NCI-H82 (cell line): ENCODE results near the gene ST3GAL2.
A peak's percentile ranks its signal among the peaks of the same experiment; 100 is the strongest.
"Not testable (repeated sequence)": the region's sequence is repeated elsewhere in the genome, so short reads cannot be mapped to it uniquely, and the experiment has no call there.

Experiments
- DNase-seq: peaks from one replicate; lab custom pipeline; 2025; lab: John Stamatoyannopoulos, UW

ST3GAL2 gene

GRCh38 chr16:70467608-70468007, 28.7 kb upstream of the ST3GAL2 start:
- DNase-seq: no peak

GRCh38 chr16:70467113-70467512, 28.2 kb upstream of the ST3GAL2 start:
- no peak for DNase-seq

GRCh38 chr16:70466805-70467076, 27.8 kb upstream of the ST3GAL2 start:
- DNase-seq: no peak

- no peak for DNase-seq
Measured at GRCh38 chr16:70465999-70466804, 27.3 kb upstream of the ST3GAL2 start.

GRCh38 chr16:70463235-70463634, 24.3 kb upstream of the ST3GAL2 start:
- no peak for DNase-seq

GRCh38 chr16:70460737-70461261, 21.9 kb upstream of the ST3GAL2 start:
- no peak for DNase-seq

- DNase-seq: no peak
Measured at GRCh38 chr16:70457446-70458166, 18.7 kb upstream of the ST3GAL2 start.

- peak; percentile 45 for DNase-seq
Measured at GRCh38 chr16:70455910-70456309, 17.0 kb upstream of the ST3GAL2 start.

GRCh38 chr16:70454222-70455034, 15.5 kb upstream of the ST3GAL2 start, which contains the start of gene FCSK:
Gene FCSK (plus strand): TSS chr16:70454595. CDS start chr16:70463191, 8,596 bp downstream.
- peak; percentile 89 for DNase-seq

- peak; percentile 80 for DNase-seq
Measured at GRCh38 chr16:70453892-70454221, 15.0 kb upstream of the ST3GAL2 start.

- no peak for DNase-seq
Measured at GRCh38 chr16:70453117-70453891, 14.4 kb upstream of the ST3GAL2 start.

GRCh38 chr16:70451004-70451340, 12.1 kb upstream of the ST3GAL2 start:
- DNase-seq: not testable (repeated sequence)

GRCh38 chr16:70450142-70451003, 11.5 kb upstream of the ST3GAL2 start:
- not testable (repeated sequence) for DNase-seq

GRCh38 chr16:70448075-70448474, 9.2 kb upstream of the ST3GAL2 start:
- peak; percentile 38 for DNase-seq

- DNase-seq: no peak
Measured at GRCh38 chr16:70444249-70445063, 5.6 kb upstream of the ST3GAL2 start.

- no peak for DNase-seq
Measured at GRCh38 chr16:70442344-70442743, 3.4 kb upstream of the ST3GAL2 start.

GRCh38 chr16:70441406-70441990, 2.6 kb upstream of the ST3GAL2 start:
- no peak for DNase-seq

GRCh38 chr16:70440009-70440692, 1.3 kb upstream of the ST3GAL2 start:
- DNase-seq: no peak

GRCh38 chr16:70438585-70438968, 323 bp downstream of the ST3GAL2 start:
- DNase-seq: peak; percentile 50
